Measurements from ENCODE around the gene TUBA1B. TPM values are rescaled to one million over a fixed set of nuclear protein-coding genes. Genes with fewer than 3 reads are reported as not detected.

Gene TUBA1B
- polyA plus RNA-seq, 1 experiment: 3,601 TPM

DNA sequence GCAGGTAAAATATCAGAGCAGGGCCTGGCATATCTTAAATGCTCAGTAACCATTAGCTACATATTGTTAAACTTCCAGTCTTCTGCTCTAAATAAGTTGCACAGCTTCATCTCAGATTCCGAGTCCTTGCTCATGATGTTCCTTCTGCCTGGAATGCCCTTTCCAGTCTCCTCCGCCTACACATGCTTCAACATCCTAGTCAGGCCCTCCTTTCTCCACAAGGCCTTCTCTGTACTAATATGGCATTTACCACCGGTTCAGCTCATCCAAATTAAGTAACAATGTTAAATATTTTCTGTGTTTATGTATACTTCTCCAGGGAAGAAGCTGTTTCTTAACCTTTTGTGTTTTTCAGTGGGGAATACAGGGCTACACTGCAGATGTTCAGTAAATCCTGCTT, 45.1 kb downstream of the TUBA1B start:
- POLR2A ChIA-PET: no interaction called here
- peak; percentile 16 for DNase-seq (ENCODE audit: low read depth)
- TF ChIP-seq CTCF (IDR thresholded peaks at IDR 0.05; ENCODE audit: insufficient read depth, low read depth, low read length): no peak
- peaks cover 12% of the 10 kb centered on the region for H3K27me3 ChIP-seq (ENCODE audit: control insufficient read depth, insufficient read depth, low read length)
- CTCF ChIA-PET: interaction anchor here (0.7 to 6.5 kb wide), 14 partner anchors 8 to 158 kb away, joined by 3 to 145 read pairs (median 4); partner anchors contain the start of genes DHH, LMBR1L and TUBA1B
- H3K36me3 ChIP-seq (ENCODE audit: control insufficient read depth, insufficient read depth, low read length): no peaks in the 10 kb centered on the region
- no peak overlapping the region for H3K4me3 ChIP-seq (ENCODE audit: low read depth, low read length)

- no peak for DNase-seq (ENCODE audit: low read depth)
- H3K27me3 ChIP-seq (ENCODE audit: control insufficient read depth, insufficient read depth, low read length): peaks cover 14% of the 10 kb centered on the region
- TF ChIP-seq CTCF (IDR thresholded peaks at IDR 0.05; ENCODE audit: insufficient read depth, low read depth, low read length): no peak
- CTCF ChIA-PET: interaction anchor here (0.8 to 6.5 kb wide), 7 partner anchors 17 to 275 kb away, joined by 3 to 145 read pairs (median 5); no protein-coding TSS in a partner anchor
- no peak overlapping the region for H3K4me3 ChIP-seq (ENCODE audit: low read depth, low read length)
- H3K36me3 ChIP-seq (ENCODE audit: control insufficient read depth, insufficient read depth, low read length): no peaks in the 10 kb centered on the region
- POLR2A ChIA-PET: no interaction called here
Measured at GRCh38 chr12:49084438-49084837, 46.8 kb downstream of the TUBA1B start.

DNA sequence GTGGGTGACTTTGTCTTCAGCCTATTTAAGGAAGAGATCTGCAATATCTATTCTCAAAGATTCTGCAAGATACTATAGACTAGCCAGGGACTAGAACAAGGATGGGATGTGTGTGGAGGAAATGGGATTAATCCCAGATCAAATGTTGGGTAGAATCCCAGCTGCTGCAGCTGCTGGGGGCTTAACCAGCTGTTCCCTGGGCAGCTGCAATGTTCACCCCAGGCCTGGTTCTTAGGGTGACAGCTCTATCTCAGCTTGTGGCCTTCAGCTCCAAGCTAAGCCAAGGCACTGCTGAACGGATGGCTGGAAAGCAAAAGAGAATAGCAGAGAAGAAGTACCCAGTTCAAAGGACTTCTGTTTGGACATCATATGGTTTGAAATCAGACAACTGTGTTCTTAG, 51.4 kb downstream of the TUBA1B start:
- peaks cover 8% of the 10 kb centered on the region for H3K27me3 ChIP-seq (ENCODE audit: control insufficient read depth, insufficient read depth, low read length)
- H3K36me3 ChIP-seq (ENCODE audit: control insufficient read depth, insufficient read depth, low read length): no peaks in the 10 kb centered on the region
- DNase-seq (ENCODE audit: low read depth): no peak
- ChIA-PET CTCF (interaction anchor here (0.6 to 3.5 kb wide), 6 partner anchors 9 to 203 kb away, joined by 3 to 18 read pairs (median 4); no protein-coding TSS in a partner anchor), POLR2A (no interaction called here)
- no peak for TF ChIP-seq CTCF (IDR thresholded peaks at IDR 0.05; ENCODE audit: insufficient read depth, low read depth, low read length)
- H3K4me3 ChIP-seq (ENCODE audit: low read depth, low read length): no peak overlapping the region

Small RNAs within 50 kb of the gene (small RNA-seq; reads per million reads assigned to genes)
- not detected for gene RF00019 (ENCODE audit: insufficient read length, low read depth, low replicate concordance)

Other genes starting within 250 kb of the TUBA1B start
- 100 and 134 TPM in 2 replicates for gene FKBP11, start 205.9 kb downstream of the TUBA1B start, polyA plus RNA-seq (2011; rRNA removed)
- gene ARF3, start 173.9 kb downstream of the TUBA1B start, polyA plus RNA-seq (2011; rRNA removed): 233 and 292 TPM in 2 replicates
- 0.63 and 0.76 TPM in 2 replicates for gene WNT10B, start 159.7 kb downstream of the TUBA1B start, polyA plus RNA-seq (2011; rRNA removed)
- not detected in 2 replicates for gene WNT1, start 153.1 kb downstream of the TUBA1B start, polyA plus RNA-seq (2011; rRNA removed)
- gene DDN, start 132.0 kb downstream of the TUBA1B start, polyA plus RNA-seq (2011; rRNA removed): 0.02 and 0.07 TPM in 2 replicates
- 94.1 and 127 TPM in 2 replicates for gene PRKAG1, start 112.6 kb downstream of the TUBA1B start, polyA plus RNA-seq (2011; rRNA removed)
- 8.2 and 9.7 TPM in 2 replicates for gene KMT2D, start 70.6 kb downstream of the TUBA1B start, polyA plus RNA-seq (2011; rRNA removed)
- 0.82 and 1.3 TPM in 2 replicates for gene RHEBL1, start 61.4 kb downstream of the TUBA1B start, polyA plus RNA-seq (2011; rRNA removed)
- gene DHH, start 36.6 kb downstream of the TUBA1B start, polyA plus RNA-seq (2011; rRNA removed): not detected in 2 replicates
- gene LMBR1L, start 20.5 kb downstream of the TUBA1B start, polyA plus RNA-seq (2011; rRNA removed): 37.2 and 63.1 TPM in 2 replicates
- 616 and 820 TPM in 2 replicates for gene TUBA1A, start 57.7 kb upstream of the TUBA1B start, polyA plus RNA-seq (2011; rRNA removed)
- 1,365 and 2,194 TPM in 2 replicates for gene TUBA1C, start 133.7 kb upstream of the TUBA1B start, polyA plus RNA-seq (2011; rRNA removed)
- gene PRPH, start 163.8 kb upstream of the TUBA1B start, polyA plus RNA-seq (2011; rRNA removed): not detected in 2 replicates
- 11.8 and 24.8 TPM in 2 replicates for gene TROAP, start 191.9 kb upstream of the TUBA1B start, polyA plus RNA-seq (2011; rRNA removed)
- gene C1QL4, start 205.8 kb upstream of the TUBA1B start, polyA plus RNA-seq (2011; rRNA removed): not detected in 2 replicates
- gene DNAJC22, start 215.5 kb upstream of the TUBA1B start, polyA plus RNA-seq (2011; rRNA removed): 2.3 and 4.3 TPM in 2 replicates
- 23.1 and 29.8 TPM in 2 replicates for gene SPATS2, start 236.1 kb upstream of the TUBA1B start, polyA plus RNA-seq (2011; rRNA removed)

Measured in BJ (cell line).